HEK293 (cell line): ENCODE results near the gene IZUMO1.

Experiments used
- CTCF ChIA-PET: fragments of 350-600 bp; formaldehyde crosslinking; extraction: SDS; loops from one replicate; lab custom pipeline; 2021; ENCODE audit warnings: antibody characterized with exemption; lab: Yijun Ruan, JAX
- POLR2A ChIA-PET: fragments of 300-600 bp; formaldehyde crosslinking; extraction: SDS; loops from one replicate; lab custom pipeline; 2020; ENCODE audit warnings: antibody characterized with exemption, inconsistent platforms; lab: Yijun Ruan, JAX
- H3K27ac ChIP-seq: fragments of 200-500 bp; sonication (Bioruptor generic); 2 replicates; pipeline ENCODE4 v1.5.1; 2014; ENCODE audit warnings: low read depth, low read length, control low read depth, inconsistent platforms; ENCODE audit errors: extremely low read depth
- H3K36me3 ChIP-seq, 2 experiments: fragments of 200-500 bp in 1 of 2; sonication (Bioruptor generic) in 1 of 2; 1 replicate in 1 of 2; 2 replicates in 1 of 2; pipeline ENCODE4 v1.5.1; 2014 to 2017; ENCODE audit warnings: inconsistent platforms in 2 of 2, low read length in 2 of 2; ENCODE audit not compliant: control insufficient read depth in 2 of 2, insufficient read depth in 1 of 2
- H3K4me1 ChIP-seq: fragments of 200-500 bp; sonication (Bioruptor generic); 2 replicates; pipeline ENCODE4 v1.5.1; 2014; ENCODE audit warnings: mild to moderate bottlenecking, low read length, inconsistent platforms; ENCODE audit not compliant: control insufficient read depth, insufficient read depth
- H3K4me3 ChIP-seq: 2 replicates; pipeline ENCODE4 v1.5.1; 2011; ENCODE audit warnings: low read depth, mild to moderate bottlenecking, control low read depth, low read length, moderate library complexity
- H3K9me3 ChIP-seq: fragments of 200-500 bp; sonication (Bioruptor generic); 2 replicates; pipeline ENCODE4 v1.5.1; 2014; ENCODE audit warnings: low read depth, low read length, inconsistent platforms; ENCODE audit not compliant: control insufficient read depth, insufficient read depth
- GLIS2 ChIP-seq: fragments of 450-650 bp; formaldehyde crosslinking; IDR thresholded peaks from 2 replicates; pipeline ENCODE4 v1.5.1; 2016; ENCODE audit warnings: missing biosample characterization, missing genetic modification characterization
- KLF8 ChIP-seq: fragments of 450-650 bp; formaldehyde crosslinking; IDR thresholded peaks from 2 replicates; pipeline ENCODE4 v1.5.1; 2016; ENCODE audit warnings: missing biosample characterization, missing genetic modification characterization
- RBAK ChIP-seq: fragments of 450-650 bp; formaldehyde crosslinking; IDR thresholded peaks from 2 replicates; pipeline ENCODE4 v1.5.1; 2016; ENCODE audit warnings: missing biosample characterization, missing genetic modification characterization
- REPIN1 ChIP-seq: fragments of 450-650 bp; formaldehyde crosslinking; IDR thresholded peaks from 2 replicates; pipeline ENCODE4 v1.5.1; 2017; ENCODE audit warnings: missing biosample characterization, missing genetic modification characterization, low read depth
- SCRT1 ChIP-seq: fragments of 450-650 bp; formaldehyde crosslinking; IDR thresholded peaks from 2 replicates; pipeline ENCODE4 v1.5.1; 2016; ENCODE audit warnings: missing biosample characterization, missing genetic modification characterization, borderline replicate concordance
- SCRT2 ChIP-seq: fragments of 450-650 bp; formaldehyde crosslinking; IDR thresholded peaks from 2 replicates; pipeline ENCODE4 v1.5.1; 2016; ENCODE audit warnings: missing biosample characterization, missing genetic modification characterization
- SP2 ChIP-seq: fragments of 450-650 bp; formaldehyde crosslinking; IDR thresholded peaks from 2 replicates; pipeline ENCODE4 v1.5.1; 2016; ENCODE audit warnings: missing biosample characterization, missing genetic modification characterization
- SP3 ChIP-seq: fragments of 450-650 bp; formaldehyde crosslinking; IDR thresholded peaks from 2 replicates; pipeline ENCODE4 v1.5.1; 2016; ENCODE audit warnings: missing biosample characterization, missing genetic modification characterization
- ZBTB10 ChIP-seq: fragments of 450-650 bp; formaldehyde crosslinking; IDR thresholded peaks from 2 replicates; pipeline ENCODE4 v1.5.1; 2016; ENCODE audit warnings: missing biosample characterization, missing genetic modification characterization
- ZBTB17 ChIP-seq: fragments of 450-650 bp; formaldehyde crosslinking; IDR thresholded peaks from 2 replicates; pipeline ENCODE4 v1.5.1; 2016; ENCODE audit warnings: missing biosample characterization, missing genetic modification characterization
- ZFP41 ChIP-seq: fragments of 450-650 bp; formaldehyde crosslinking; IDR thresholded peaks from 2 replicates; pipeline ENCODE4 v1.5.1; 2016; ENCODE audit warnings: missing biosample characterization, missing genetic modification characterization, borderline replicate concordance
- ZNF112 ChIP-seq: fragments of 450-650 bp; formaldehyde crosslinking; IDR thresholded peaks from 2 replicates; pipeline ENCODE4 v1.5.0; 2017; ENCODE audit warnings: missing biosample characterization, missing genetic modification characterization
- ZNF133 ChIP-seq: fragments of 450-650 bp; formaldehyde crosslinking; IDR thresholded peaks from 2 replicates; pipeline ENCODE4 v1.5.1; 2016; ENCODE audit warnings: missing biosample characterization, missing genetic modification characterization
- ZNF138 ChIP-seq: fragments of 450-650 bp; formaldehyde crosslinking; IDR thresholded peaks from 2 replicates; pipeline ENCODE4 v1.5.1; 2016; ENCODE audit warnings: missing biosample characterization, missing genetic modification characterization, borderline replicate concordance
- ZNF155 ChIP-seq: fragments of 450-650 bp; formaldehyde crosslinking; IDR thresholded peaks from 2 replicates; pipeline ENCODE4 v1.5.1; 2016; ENCODE audit warnings: missing biosample characterization, missing genetic modification characterization
- ZNF19 ChIP-seq: fragments of 450-650 bp; formaldehyde crosslinking; IDR thresholded peaks from 2 replicates; pipeline ENCODE4; 2016; ENCODE audit warnings: missing biosample characterization, missing genetic modification characterization, low read depth
- ZNF221 ChIP-seq: fragments of 450-650 bp; formaldehyde crosslinking; IDR thresholded peaks from 2 replicates; pipeline ENCODE4 v1.5.1; 2017; ENCODE audit warnings: missing biosample characterization, missing genetic modification characterization, borderline replicate concordance
- ZNF239 ChIP-seq: fragments of 450-650 bp; formaldehyde crosslinking; IDR thresholded peaks from 2 replicates; pipeline ENCODE4 v1.5.1; 2016; ENCODE audit warnings: missing biosample characterization, missing genetic modification characterization
- ZNF248 ChIP-seq: fragments of 450-650 bp; formaldehyde crosslinking; IDR thresholded peaks from 2 replicates; pipeline ENCODE4 v1.5.1; 2017; ENCODE audit warnings: missing biosample characterization, missing genetic modification characterization
- ZNF274 ChIP-seq, 2 experiments: fragments of 200-500 bp in 1 of 2; fragments of 450-650 bp in 1 of 2; sonication (Bioruptor generic) in 1 of 2; formaldehyde crosslinking in 1 of 2; IDR thresholded peaks; 2 replicates each; pipeline versions ENCODE4 v1.5.1 to v1.6.1; 2014 to 2016; ENCODE audit warnings: borderline replicate concordance in 1 of 2, inconsistent platforms in 1 of 2, low read length in 1 of 2, missing biosample characterization in 1 of 2, missing genetic modification characterization in 1 of 2
- ZNF311 ChIP-seq: fragments of 450-650 bp; formaldehyde crosslinking; IDR thresholded peaks from 2 replicates; pipeline ENCODE4 v1.5.1; 2017; ENCODE audit warnings: missing biosample characterization, missing genetic modification characterization, borderline replicate concordance
- ZNF335 ChIP-seq: fragments of 450-650 bp; formaldehyde crosslinking; conservative IDR thresholded peaks from 2 replicates; pipeline ENCODE4 v1.5.1; 2016; ENCODE audit warnings: missing biosample characterization, missing genetic modification characterization
- ZNF341 ChIP-seq: fragments of 450-650 bp; formaldehyde crosslinking; IDR thresholded peaks from 2 replicates; pipeline ENCODE4; 2016; ENCODE audit warnings: low read depth, missing biosample characterization, missing genetic modification characterization
- ZNF529 ChIP-seq: fragments of 450-650 bp; formaldehyde crosslinking; IDR thresholded peaks from 2 replicates; pipeline ENCODE4 v1.5.1; 2017; ENCODE audit warnings: missing genetic modification characterization, missing biosample characterization; ENCODE audit not compliant: insufficient replicate concordance
- ZNF530 ChIP-seq: fragments of 450-650 bp; formaldehyde crosslinking; IDR thresholded peaks from 2 replicates; pipeline ENCODE4 v1.5.1; 2016; ENCODE audit warnings: low read depth, missing biosample characterization, missing genetic modification characterization
- ZNF76 ChIP-seq: fragments of 450-650 bp; formaldehyde crosslinking; IDR thresholded peaks from 2 replicates; pipeline ENCODE4; 2016; ENCODE audit warnings: low read depth, missing biosample characterization, missing genetic modification characterization, borderline replicate concordance
- ZNF768 ChIP-seq: fragments of 450-650 bp; formaldehyde crosslinking; IDR thresholded peaks from 2 replicates; pipeline ENCODE4 v1.5.1; 2018; ENCODE audit warnings: missing biosample characterization, mild to moderate bottlenecking, missing genetic modification characterization
- ZNF792 ChIP-seq: fragments of 450-650 bp; formaldehyde crosslinking; IDR thresholded peaks from 2 replicates; pipeline ENCODE4 v1.5.1; 2016; ENCODE audit warnings: missing biosample characterization, missing genetic modification characterization
- TF ChIP-seq, protein P1 (sequence below): fragments of 450-650 bp; formaldehyde crosslinking; IDR thresholded peaks from 2 replicates; pipeline ENCODE4 v1.5.1; 2016; ENCODE audit warnings: missing biosample characterization, missing genetic modification characterization

The IZUMO1 gene

GRCh38 chr19:48749571-48750198 lies 3.0 kb upstream of the IZUMO1 start (continued):
- no peak for TF ChIP-seq ZBTB10
- TF ChIP-seq REPIN1 (tag by site-specific recombination) = no peak
- TF ChIP-seq ZNF112 (tag by site-specific recombination) = no peak
- TF ChIP-seq GLIS2 (tag by site-specific recombination) = no peak

- no peak overlapping the region for H3K4me3 ChIP-seq
- ChIA-PET CTCF (interaction anchor here (1.5 kb wide), 1 partner anchor 13 kb away, joined by 3 read pairs; no protein-coding TSS in a partner anchor), POLR2A (interaction anchor here (1.4 to 2.5 kb wide), 3 partner anchors 7 to 25 kb away, joined by 6 to 18 read pairs (median 8); no protein-coding TSS in a partner anchor)
Measured at GRCh38 chr19:48746110-48746509, 599 bp downstream of the IZUMO1 start.

DNA sequence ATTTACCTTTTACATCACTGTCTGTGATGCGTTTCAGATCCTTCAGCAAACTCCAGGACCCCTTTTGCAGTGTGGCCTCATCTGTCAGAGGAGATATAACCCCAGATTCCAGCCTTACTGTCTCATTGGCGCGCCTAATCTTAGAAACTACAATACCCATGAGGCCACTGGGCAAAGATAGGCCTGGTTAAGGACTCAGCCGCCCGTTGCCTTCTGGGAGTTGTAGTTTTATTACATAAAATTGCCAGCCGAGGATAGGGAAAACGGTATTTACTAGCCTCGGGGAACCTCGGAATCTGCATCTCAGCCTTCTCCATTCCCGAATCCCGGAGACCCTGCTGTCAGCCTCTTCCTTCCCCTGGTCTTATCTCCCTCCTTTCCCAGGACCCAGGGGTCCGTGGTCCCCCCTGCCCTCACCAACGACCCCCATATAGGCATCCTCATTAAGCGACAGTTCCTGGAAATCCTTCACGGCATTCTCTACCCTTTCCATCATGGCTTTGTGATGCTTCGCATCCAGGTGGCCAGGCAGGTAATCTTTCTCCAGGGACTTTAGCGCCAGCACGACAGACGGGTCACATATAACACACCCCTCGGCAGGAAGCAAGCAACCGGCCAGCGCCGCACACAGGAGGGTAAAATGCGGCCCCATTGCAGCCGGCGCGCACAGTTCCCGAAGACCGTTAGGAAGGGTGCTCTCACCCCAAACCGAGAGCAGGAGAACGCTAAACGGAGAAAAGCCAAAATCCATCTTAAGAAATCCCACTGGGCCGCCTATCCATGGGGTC lies 1.3 kb downstream of the IZUMO1 start:
- ChIA-PET CTCF (no interaction called here), POLR2A (interaction anchor here (1.1 kb wide), 2 partner anchors 25 to 31 kb away, joined by 3 to 4 read pairs; no protein-coding TSS in a partner anchor)
- no peaks in the 10 kb centered on the region for H3K36me3 ChIP-seq
- H3K9me3 ChIP-seq = no peaks in the 10 kb centered on the region
- H3K4me1 ChIP-seq = no peaks in the 10 kb centered on the region
- no peak overlapping the region for H3K4me3 ChIP-seq
- no peak overlapping the region for H3K27ac ChIP-seq
- peak; percentile 81 for TF ChIP-seq ZBTB17 (tag by site-specific recombination)
- TF ChIP-seq ZNF530 (tag by site-specific recombination) = no peak
- TF ChIP-seq RBAK (tag by site-specific recombination) = no peak
- no peak for TF ChIP-seq ZNF248 (tag by site-specific recombination)
- TF ChIP-seq ZNF274 (IDR thresholded peaks at IDR 0.05; ENCODE audit: low read length) = no peak
- no peak for TF ChIP-seq ZNF274 (tag by site-specific recombination; IDR thresholded peaks at IDR 0.05; ENCODE audit: borderline replicate concordance)
- TF ChIP-seq ZNF239 = no peak
- TF ChIP-seq ZFP41 (tag by site-specific recombination) = no peak
- TF ChIP-seq ZNF221 (tag by site-specific recombination) = no peak
- peak; percentile 94 for TF ChIP-seq ZNF76 (tag by site-specific recombination)
- peak; percentile 45; the same call in 1 of the 2 replicates for TF ChIP-seq SP3 (tag by site-specific recombination)
- peak; percentile 60 for TF ChIP-seq ZNF335 (tag by site-specific recombination)
- no peak for TF ChIP-seq ZNF792 (tag by site-specific recombination)
- TF ChIP-seq ZNF768 (tag by site-specific recombination) = no peak
- TF ChIP-seq ZNF529 (tag by site-specific recombination) = no peak
- TF ChIP-seq ZNF138 = no peak
- TF ChIP-seq, protein P1, sequence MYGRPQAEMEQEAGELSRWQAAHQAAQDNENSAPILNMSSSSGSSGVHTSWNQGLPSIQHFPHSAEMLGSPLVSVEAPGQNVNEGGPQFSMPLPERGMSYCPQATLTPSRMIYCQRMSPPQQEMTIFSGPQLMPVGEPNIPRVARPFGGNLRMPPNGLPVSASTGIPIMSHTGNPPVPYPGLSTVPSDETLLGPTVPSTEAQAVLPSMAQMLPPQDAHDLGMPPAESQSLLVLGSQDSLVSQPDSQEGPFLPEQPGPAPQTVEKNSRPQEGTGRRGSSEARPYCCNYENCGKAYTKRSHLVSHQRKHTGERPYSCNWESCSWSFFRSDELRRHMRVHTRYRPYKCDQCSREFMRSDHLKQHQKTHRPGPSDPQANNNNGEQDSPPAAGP = no peak
- TF ChIP-seq SP2 (tag by site-specific recombination) = no peak
- TF ChIP-seq ZNF341 (tag by site-specific recombination) = no peak
- TF ChIP-seq ZNF19 (tag by site-specific recombination) = no peak

More at GRCh38 chr19:48746110-48746509, 599 bp downstream of the IZUMO1 start:
- Histone ChIP-seq H3K4me1 (no peaks in the 10 kb centered on the region), H3K36me3 (no peaks in the 10 kb centered on the region), H3K9me3 (no peaks in the 10 kb centered on the region), H3K27ac (no peak overlapping the region)
- TF ChIP-seq KLF8 (tag by site-specific recombination) = no peak
- no peak for TF ChIP-seq ZNF341 (tag by site-specific recombination)
- no peak for TF ChIP-seq ZNF221 (tag by site-specific recombination)
- TF ChIP-seq ZNF133 (tag by site-specific recombination) = no peak
- peak; percentile 67 for TF ChIP-seq SCRT1 (tag by site-specific recombination)
- no peak for TF ChIP-seq ZNF155
- peak; percentile 70 for TF ChIP-seq SCRT2 (tag by site-specific recombination)
- TF ChIP-seq ZNF311 (tag by site-specific recombination) = no peak
